Left colon (tissue), 2 donors: ENCODE data around the gene PATL1. TPM values are rescaled to one million over a fixed set of nuclear protein-coding genes. Genes with fewer than 3 reads are reported as not detected.
A peak's percentile ranks its signal among the peaks of the same experiment; 100 is the strongest.
"Not testable (repeated sequence)": the region's sequence is repeated elsewhere in the genome, so short reads cannot be mapped to it uniquely, and the experiment has no call there.

Experiments used
- ATAC-seq: fragments of 200-7000 bp; cut with Tn5 transposase; one replicate; pipeline ENCODE4 v1.9.1; 2020; ENCODE audit warnings: mild to moderate bottlenecking, moderate library complexity
- DNase-seq, 2 donors: peaks; one replicate each; pipeline ENCODE4 v3.0.0-alpha.2; 2020
- intact Hi-C, 2 donors: fragments of 100-400 bp; cut with DNase I in 1 of 2; cut with micrococcal nuclease in 1 of 2; formaldehyde crosslinking; loops; one replicate each; pipeline versions ENCODE4 v1.11.2 to v1.14.0; 2022; cut with DNase I, micrococcal nuclease
- total RNA-seq, 2 donors: library from RNA; stranded (reverse); fragmentation: NEBNext Ultra II Directional; extraction: Animal tissue kit (Norgen Biotek cat#: 25700); gene quantifications; one replicate each; pipeline ENCODE4 v1.2.1, GENCODE V29; 2021
- donor health status: DM: no; HTN: no; CAD: no.
- donor health status: DM: yes; HTN: yes; CAD: no.

The PATL1 gene
- total RNA-seq, 2 donors from 2014 or later = 33.9 to 38.1 TPM

DNA sequence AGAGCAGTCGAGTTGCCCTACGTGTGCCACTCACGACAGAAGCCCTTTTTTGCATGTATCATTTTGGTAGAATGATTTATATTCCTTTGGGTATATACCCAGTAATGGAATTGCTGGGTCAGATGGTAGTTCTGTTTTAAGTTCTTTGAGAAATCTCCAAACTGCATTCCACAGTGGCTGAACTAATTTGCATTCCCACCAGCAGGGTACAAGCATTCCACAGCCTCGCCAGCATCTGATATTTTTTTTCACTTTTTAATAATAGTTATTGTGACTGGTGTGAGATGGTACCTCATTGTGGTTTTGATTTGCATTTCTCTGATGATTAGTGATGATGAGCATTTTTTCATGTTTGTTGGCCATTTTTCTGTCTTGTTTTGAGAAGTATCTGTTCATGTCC lies 41.9 kb downstream of the PATL1 start:
- intact Hi-C loops, ATAC-seq, DNase-seq: not testable (repeated sequence)

DNA sequence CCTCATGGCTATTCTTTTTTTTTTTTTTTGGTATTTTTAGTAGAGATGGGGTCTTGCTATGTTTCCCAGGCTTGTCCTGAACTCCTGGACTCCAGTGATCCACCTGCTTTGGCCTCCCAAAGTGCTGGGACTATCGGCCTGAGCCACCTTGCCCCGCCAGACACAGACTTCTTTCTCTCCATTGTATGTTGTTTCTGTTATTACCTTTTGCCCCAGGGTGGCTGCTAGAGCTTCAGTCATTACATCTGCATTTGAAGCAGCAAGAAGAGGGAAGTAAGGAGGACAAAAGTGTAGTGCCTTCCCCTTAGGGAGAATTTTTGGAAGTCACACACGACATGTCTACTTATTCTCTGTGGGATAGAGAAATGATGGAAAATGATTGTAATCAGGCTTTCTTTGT lies 43.1 kb downstream of the PATL1 start:
- DNase-seq (no peak), ATAC-seq (no peak)
- intact Hi-C loops = no loop called here

DNA sequence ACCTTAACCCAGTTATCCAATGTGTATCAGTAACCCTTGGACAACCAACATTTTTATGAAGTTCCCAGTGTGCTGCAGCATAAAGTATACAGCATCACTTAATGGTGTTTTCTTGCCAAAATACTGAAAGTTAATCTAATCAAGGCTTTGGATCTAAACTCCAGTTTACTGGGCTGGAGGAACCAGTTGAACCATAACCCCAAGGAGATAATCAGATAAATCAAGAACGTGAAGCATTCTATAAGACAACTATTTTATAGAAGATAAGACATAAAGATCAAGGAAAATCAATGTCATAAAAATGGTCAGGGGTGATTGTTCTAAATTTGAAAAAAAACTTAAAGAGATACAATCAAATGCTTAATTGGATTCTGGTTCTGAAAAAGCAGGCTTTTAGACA lies 51.0 kb downstream of the PATL1 start:
- no peak for DNase-seq
- intact Hi-C loops = no loop called here
- ATAC-seq = no peak

DNA sequence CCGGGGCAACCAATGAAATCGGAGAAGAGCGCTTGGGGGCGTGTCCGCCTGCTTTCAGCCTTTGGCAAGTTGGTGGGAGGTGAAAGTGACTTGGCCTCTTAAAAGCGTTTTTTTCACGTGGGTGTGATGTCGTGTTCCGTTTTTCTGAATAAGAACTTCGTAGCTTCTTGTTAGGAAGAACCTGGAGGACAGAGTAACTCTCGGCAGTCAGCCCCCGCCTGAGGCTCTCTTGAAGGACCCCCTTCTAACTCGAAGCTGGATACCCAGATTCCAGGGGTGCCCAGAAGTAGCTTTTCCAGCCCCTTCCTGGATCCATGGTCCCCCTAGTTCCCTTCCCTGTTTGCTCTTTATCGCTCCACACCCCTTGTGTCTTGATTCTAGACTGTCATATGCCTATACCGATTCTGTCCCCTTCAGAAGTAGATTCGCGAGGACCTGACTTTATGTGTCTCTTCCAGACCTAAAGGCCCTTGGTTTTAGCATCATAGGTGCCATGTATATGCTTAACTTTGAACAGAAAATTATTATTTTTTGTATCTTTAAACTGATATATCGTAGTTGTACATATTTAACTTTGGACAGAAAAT lies 52.3 kb downstream of the PATL1 start:
- intact Hi-C loops = no loop called here
- ATAC-seq = no peak

DNA sequence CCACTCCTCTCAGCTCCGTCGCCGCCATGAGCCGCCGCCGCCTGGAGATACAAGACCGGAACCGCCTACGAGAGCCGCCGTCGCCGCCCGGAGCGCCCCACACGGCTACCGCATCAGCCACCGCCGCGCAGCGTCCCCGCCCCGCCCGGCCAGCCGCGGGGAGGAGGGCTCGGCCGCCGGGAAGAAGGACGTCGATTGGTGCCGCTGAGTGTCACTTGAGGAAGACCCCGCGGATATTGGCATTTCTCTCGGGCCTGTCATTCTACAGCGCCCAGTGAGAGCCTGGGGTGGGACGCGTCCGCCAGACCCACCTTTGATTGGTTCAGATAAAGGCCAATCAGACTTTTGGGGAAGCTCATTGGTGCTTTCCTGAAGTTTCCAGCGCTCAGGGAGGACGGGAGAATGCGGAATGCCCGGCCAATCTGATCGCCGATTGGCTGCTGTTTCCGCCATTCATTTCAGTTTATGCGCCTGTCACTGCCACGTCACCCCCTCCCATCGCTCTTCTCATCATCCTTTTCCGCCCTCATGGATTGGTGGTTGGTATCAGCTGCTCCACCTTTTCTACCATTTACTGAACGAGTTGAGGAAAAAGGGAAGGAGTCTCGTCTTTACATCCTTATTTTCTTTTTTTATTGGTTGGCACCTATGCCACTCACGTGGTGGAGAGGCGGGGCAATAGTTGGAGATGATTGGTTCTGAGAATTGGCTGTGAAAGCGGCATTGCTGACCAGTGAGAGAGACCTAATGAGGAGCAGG lies 53.0 kb downstream of the PATL1 start, which contains the start of gene OSBP:
OSBP (minus strand) TSS at position 138 of the 759 bp plus-strand sequence; CDS start at position 28, 110 bp downstream.
- peak; percentile 79 for ATAC-seq
- intact Hi-C loops = no loop called here
- peak; percentile 98 to 99 for DNase-seq

More for the DNA sequence above, 52.3 kb downstream of the PATL1 start:
- peak in 1 of 2 donors; percentile 98 for DNase-seq

DNA sequence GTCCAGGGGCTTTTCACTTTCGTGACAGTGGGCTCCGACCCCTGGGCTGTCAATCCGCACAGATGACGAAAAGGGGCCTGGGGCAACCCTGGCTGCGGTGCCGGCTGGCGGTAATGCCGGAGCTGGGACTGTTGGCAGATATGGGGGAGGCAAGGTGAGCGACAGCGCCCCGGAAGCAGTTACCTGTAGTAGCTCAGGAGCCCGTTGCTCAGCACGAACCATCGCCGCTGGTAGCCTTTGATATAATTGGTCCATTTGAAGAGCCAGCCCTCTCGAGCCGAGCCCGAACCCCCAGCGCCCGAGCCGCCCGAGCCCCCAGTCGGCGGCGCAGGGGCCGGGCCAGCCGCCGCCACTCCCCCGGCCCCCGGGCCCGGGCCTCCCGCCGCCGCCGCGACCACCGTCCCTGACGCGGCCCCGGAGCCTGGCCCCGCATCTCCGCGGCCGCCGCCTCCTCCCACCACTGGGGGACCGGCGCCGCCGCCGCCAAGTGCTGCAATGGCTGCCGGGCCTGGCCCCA lies 53.7 kb downstream of the PATL1 start:
- peak; percentile 72 to 80 for DNase-seq
- ATAC-seq = peak; percentile 16
- intact Hi-C loops = no loop called here

DNA sequence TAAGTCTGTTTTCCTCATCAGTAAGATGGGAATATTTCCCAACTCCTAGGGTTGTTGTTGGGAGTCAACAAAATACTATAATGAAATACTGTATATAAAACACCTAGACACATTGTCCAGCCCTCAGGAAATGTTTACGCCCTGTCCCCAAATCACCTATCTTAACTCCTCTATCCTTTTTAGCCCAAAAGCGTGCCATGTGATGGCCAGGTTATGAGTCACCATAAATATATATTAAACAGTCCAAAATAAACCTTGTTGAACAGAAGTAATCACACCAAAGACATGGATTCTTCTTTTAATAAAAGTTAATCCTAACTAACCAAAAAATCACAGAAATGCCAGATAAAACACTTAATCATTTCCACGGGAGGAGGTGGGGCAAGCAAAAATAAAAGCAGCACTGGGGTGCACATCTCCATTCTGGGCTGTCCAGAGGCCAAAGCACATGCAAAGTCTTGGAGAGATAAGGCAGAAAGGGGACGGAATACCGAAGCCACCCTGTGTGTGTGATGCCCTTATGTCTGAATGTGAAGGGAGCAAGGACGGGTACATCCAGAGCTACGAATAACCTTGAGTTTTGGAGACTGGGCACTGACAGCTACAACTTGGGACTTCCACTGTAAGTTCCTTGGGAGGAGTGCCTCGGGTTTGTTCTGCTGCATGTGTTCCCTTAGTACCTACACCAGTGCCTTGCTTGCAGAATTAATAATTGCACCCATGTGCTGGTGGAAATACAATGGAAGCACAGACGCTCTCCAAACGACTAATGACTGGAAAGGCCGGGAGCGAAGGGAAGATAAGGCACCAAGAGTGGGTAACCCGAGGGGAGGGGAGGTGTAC lies 54.3 kb downstream of the PATL1 start:
- intact Hi-C loops = loop anchor here in 1 of 2 donors (5.0 kb wide), 2 partner anchors 53 to 77 kb away; partner anchors contain the start of gene PATL1
- no peak for ATAC-seq
- DNase-seq = no peak

DNA sequence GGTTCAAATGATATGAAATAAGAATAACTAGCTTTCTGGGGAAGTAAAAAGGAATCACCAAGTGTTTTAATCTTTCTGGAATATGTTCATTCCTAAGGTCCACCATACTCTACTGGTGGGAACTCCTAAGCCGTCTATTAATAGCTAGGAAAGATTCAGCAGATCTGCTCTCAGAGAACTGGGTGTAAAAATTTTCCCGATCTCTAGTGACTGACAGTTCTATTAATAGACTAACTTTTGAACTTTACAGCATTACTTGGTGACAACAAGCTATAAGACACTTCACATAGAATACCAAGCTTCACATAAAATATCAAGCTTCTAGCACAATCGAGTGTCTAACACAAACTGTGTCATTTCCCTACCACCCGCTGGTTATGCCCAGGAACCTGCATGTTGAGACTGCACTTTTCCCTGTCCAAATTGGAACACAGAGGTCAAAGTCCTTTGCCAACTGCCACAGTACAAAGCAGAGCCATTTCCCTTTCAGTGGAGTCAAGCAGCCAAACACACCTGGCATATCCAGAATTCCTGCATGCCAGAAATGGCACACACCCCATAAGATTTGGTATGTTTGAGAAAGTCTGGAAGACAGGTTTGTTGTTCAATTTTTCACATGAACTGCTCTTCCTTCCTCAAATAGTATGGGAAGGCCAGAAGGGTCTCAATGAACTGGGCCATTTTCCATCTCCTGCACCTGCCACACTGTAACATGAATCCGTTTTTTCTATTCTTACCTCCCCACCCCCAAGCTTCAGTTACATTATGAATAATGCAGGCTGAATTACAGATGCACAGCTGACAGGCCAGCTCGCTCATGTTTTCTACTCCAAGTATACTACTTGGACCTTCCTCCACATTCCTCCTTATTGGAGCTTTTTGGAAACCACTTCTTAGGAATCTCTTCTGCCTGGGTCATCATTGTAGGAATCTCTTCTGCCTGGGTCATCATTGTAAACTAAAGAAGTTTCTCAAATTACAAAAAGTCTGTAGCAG lies 57.0 kb downstream of the PATL1 start:
- peak; percentile 43 for ATAC-seq
- DNase-seq = peak; percentile 41 to 73
- intact Hi-C loops = loop anchor here in 1 of 2 donors (5.0 kb wide), 2 partner anchors 55 to 75 kb away; partner anchors contain the start of gene PATL1

DNA sequence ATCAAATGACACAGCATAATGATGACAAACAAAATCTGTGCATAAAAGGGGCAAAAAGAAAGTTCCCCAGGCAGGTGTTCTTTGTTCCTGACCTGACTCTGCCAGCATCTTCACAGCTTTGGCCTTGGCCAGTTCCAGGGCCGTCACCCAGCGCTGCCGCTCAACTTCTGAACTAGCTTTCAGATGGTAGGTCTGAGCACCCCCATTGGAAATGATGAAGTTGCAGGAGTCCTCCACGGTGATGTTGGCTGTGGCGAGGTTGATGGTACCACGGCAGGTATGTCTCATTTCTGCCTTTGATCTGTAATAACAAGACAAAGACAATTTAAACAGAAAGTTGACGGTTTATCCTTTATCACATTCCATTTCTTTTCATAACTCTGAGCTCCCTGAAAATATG lies 58.5 kb downstream of the PATL1 start:
- intact Hi-C loops = loop anchor here in 1 of 2 donors (5.0 kb wide), 2 partner anchors 57 to 73 kb away; partner anchors contain the start of gene PATL1

DNA sequence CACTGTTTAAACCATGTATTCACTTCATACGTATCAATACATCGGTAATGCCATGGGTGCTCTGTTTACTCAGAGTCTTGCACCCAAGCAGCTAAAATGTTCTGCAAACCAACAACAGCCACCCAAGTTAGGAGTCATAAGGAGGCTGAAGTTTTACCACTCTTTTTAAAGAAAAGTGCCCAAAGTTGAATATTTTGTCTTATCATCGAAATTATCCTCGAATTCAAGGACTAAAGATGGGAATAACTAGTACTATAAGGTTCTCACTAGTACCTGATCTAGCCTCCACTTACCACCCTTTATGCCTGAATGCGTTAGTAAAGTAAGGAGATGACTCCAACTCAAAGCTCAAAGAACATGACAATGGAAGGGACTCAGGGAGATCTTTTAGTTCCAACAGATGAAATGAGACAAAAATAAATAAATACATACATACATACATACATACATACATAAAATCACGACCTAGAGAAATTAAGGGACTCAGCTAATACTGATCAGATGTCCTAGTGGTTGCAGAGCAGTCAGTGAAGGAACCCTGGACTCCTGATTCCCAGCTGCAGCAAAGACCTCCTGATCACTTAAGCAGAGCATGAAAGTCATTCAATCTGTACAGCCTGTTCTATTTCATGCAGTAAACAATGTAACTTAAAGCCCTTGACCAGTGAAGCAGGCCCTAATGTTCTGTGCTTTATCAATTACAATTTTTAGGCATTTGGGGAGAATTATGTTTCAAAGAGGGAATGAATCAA lies 61.0 kb downstream of the PATL1 start:
- no peak for ATAC-seq
- DNase-seq = no peak
- intact Hi-C loops = no loop called here

More for the DNA sequence above, 58.5 kb downstream of the PATL1 start:
- ATAC-seq (no peak), DNase-seq (no peak)

DNA sequence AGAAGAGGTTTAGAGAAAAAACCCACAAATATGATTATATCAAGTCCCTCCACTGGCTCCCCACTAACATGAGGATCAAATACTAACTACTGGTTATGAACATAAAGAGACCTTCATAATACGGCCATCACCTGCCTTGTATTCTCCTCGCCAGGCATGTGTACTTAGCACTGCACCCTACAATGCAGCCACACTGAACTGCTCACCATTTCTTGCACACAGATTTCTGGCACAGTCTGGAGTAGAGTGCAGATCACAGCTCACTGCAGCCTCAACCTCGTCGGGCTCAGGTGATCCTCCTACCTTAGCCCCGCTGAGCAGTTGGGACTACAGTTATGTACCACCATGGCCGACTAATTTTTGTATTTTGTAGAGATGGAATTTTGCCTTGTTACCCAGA lies 66.4 kb downstream of the PATL1 start:
- intact Hi-C loops = no loop called here
- ATAC-seq (no peak), DNase-seq (no peak)

DNA sequence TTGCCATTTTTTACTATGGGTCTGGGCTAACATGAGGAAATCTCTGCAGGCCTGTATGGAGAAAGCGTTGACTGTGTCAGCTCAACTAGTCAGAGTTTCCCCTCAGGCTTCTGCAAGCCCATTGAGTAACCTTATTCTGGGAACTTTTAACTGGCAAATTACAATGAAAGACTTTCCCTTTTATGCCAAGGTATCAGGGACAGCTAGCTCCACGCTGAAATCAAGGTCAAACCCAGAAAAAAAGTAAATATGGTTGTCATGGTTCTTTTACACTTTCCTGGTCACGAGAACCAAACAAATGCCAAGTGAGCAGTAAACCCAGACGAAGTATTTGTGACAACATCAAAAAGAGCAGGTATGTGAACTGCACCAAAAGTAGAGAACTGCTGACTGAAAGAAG lies 67.0 kb downstream of the PATL1 start:
- no peak for ATAC-seq
- no peak for DNase-seq
- intact Hi-C loops = no loop called here

DNA sequence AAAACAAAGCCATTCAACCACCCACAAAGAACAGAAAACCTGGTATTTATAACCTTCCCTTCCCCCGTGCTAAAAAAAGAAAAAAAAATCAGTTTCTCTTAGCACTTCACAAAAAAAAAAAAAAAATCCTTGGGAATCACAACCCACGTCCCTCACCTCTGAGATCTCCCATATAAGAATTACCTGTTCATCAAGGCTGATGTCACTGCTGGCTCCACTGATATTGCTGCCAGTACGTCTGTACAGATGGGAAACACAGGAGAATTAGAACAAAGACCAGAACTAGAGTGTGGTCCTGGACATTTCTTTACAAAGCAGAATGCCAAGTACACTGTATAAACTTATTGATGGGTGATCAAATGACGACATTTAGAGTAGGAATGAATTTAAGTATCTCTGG lies 68.2 kb downstream of the PATL1 start:
- ATAC-seq = no peak
- intact Hi-C loops = no loop called here
- DNase-seq = no peak

DNA sequence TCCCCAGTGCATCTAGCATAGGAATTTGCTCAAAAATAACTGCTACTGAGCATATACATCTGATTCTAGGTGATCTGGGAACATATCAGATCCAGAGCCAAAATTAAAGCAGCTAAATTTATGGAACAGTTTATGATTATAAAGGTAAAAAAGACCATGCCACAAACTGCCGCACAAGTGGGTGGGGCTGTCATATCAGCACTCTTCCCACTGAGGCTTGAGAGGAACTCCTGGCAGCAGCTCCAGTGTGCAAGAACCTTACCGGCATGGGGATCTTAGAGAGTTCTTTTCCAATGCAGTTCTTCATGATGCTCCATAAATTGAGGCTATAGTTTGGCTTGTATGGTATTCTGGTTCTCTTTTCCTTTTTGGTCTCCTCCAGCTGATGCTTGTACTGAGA lies 68.6 kb downstream of the PATL1 start:
- intact Hi-C loops = no loop called here
- DNase-seq (no peak), ATAC-seq (no peak)

DNA sequence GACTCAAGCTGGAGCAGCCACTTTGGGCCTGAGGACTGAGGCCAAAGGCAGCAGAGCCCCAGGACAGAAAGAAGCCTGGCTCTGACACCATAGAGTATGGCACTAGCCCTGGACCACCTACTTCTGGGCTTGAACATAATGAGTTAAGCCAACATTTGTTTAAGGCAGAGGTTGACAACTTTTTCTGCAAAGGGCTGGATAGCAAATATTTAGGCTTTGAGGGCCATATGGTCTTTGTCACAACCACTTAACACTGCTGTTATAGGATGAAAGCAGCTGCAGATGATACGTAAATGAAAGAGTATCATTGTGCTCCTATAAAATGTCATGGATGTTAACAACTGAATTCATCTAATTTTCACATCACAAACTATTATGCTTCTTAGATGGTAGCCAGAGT lies 69.9 kb downstream of the PATL1 start:
- DNase-seq = no peak
- ATAC-seq = no peak
- intact Hi-C loops = loop anchor here in 1 of 2 donors (10.0 kb wide), 1 partner anchor 46 kb away; no protein-coding TSS in a partner anchor
